ENCODE data around the gene TNFRSF9.

Gene TNFRSF9

DNA sequence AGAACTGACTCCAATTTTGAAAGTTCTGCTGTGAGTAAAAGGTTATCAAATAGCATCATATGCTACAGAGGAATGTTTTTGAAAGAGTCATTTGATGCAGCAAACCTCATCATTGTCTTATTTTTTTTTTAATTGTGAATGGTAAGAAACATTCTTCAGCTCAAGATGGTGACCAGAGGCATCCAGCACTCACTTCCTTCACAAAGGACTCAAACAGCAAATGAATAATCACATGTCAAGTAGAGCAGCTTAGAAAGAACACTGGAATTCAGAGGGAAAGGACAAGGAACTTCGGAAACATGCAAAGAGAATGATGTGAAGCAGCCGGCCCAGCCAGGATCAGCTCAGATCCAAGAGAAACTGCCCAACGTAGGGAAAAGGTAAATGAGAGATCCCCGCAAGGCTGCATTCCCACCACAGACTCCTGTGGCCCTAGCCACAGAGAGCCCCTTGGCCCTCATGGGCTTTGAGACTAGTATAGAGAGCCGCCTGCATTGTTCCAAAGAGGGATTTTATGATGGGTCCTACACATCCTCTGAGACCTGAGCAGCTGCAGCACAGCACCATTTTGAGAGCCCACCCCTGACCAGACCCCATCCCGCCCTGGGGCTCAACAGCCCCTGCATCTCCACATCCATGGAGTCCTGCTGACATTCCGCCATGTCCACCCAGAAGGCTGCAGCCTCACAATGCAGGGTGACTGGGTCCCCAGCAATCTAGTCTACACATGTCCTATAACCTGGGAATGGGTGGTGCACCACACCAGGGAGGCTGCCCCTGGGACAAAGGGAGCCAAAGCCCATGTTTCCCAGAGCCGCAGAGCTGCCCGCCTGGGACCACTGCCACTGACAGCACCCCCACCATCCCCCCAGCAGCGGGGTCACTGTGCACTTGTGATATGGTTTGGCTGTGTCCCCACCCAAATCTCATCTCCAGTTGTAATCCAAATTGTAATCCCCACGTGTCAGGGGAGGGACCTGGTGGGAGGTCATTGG lies 66.5 kb downstream of the TNFRSF9 start:
- no peak for DNase-seq (ENCODE audit: low read depth)

DNA sequence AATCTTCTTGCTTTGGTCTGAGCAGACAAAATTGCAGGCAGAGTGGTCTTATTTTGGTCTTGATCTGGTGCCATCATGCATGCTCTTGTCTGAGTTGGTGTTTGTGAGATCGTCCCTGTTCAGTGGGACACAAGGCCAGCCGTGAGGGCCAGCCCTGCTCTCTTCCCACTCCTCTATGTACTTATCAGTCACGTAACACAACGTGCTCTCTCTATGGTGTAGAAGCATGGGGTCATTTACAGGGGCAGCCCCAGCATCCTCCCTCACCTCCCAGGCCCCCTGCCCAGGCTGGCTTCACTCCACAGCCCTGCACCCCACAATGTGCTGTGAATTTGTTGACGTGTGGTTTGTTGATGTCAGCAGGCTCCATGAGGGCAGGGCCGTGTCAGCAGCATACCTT lies 69.5 kb downstream of the TNFRSF9 start:
- DNase-seq (ENCODE audit: low read depth) = no peak

GRCh38 chr1:7869136-7869920 lies 71.3 kb downstream of the TNFRSF9 start:
- no peak for DNase-seq (ENCODE audit: low read depth)

DNA sequence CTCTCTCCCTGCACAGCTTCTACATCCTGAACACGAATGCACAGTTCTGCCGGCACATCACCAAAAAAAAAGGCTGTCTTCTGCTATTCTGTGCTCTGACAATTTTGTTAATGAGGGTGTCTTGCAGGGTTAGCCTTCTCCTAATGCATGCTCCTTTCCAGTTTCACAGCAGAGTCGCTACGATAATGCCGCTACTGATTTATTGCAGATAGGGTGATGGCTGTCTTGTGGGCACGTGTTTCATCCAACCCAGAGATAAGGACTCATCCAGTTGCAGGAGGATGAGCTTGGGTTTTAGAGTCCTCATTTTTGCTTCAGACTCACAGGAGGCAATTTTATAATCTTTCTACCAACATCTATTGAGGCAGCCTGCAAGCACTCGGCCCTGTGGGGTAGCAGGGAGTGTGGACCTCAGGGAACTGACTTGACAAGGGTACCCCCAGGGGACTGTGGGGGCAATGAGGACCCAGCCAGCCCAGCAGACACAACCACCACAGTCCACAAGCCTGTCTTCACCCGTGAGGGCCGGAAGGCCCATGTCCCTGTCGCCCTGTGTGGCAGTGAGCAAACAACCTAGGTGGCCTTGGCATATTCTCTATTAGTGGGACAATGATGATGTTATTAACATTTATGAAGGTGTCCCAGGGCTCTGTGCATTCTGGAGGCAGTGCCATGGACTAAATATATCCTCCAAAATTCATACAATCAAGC lies 72.4 kb downstream of the TNFRSF9 start:
- no peak for DNase-seq (ENCODE audit: low read depth)

DNA sequence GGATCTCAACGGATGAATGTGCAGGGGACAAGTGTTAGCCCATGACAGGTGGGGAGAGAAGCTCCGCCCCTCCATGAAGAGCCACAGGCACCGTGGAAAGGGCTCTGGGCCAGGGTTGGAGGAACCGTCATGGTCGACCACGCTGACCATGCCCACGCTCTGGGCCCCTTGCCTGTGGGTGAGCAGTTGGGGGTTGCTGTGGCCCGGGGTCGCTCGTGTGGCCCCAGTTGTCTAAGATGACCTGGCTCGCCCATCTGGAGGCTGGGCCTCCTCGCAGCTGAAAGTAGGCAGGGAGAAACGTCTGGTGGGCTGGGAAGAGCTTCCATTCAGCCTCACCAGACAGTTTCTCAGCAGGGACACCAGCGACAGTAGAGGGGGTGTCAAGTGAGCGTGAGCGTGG lies 74.7 kb downstream of the TNFRSF9 start:
- no peak for DNase-seq (ENCODE audit: low read depth)

Data from GM04504 (cell line).